Midbrain (tissue), 1 donor: ENCODE data around the gene AK9.

Experiments used
- DNase-seq: peaks from one replicate; lab custom pipeline; 2025; lab: John Stamatoyannopoulos, UW

AK9 gene

GRCh38 chr6:109456710-109457561, 234.1 kb downstream of the AK9 start:
- DNase-seq: peak; percentile 21

DNA sequence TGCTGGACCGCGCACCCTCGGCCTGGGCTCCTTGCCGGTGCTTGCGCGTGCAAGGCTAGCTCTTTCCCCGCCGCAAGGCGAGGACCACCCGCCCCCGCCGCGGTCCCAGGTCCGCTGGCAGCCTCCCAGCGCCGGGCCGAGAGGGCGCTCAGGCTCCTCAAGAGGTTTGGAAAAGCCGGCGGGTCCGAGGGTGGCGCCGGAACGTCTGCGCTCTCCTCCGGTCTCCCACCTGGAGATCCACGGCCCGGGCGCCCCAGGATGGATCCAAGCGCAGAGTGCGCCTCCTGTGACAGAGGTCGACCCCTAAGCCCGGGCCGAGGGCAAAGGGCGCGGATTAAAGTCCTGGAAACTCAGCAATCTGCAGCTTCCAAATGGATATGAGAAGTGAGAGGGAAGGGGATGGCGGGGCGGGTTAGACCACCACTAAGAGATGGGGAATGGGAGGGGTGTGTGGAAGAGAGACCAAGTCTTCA, 234.9 kb downstream of the AK9 start:
- no peak for DNase-seq

- peak; percentile 34 for DNase-seq
Observed at GRCh38 chr6:109455437-109456110, 235.4 kb downstream of the AK9 start, which contains the start of gene MICAL1. MICAL1 (minus strand) TSS chr6:109455772; CDS start chr6:109454196, 1,576 bp downstream.

- peak; percentile 32 for DNase-seq
Observed at GRCh38 chr6:109454496-109455436, 236.2 kb downstream of the AK9 start.

DNA sequence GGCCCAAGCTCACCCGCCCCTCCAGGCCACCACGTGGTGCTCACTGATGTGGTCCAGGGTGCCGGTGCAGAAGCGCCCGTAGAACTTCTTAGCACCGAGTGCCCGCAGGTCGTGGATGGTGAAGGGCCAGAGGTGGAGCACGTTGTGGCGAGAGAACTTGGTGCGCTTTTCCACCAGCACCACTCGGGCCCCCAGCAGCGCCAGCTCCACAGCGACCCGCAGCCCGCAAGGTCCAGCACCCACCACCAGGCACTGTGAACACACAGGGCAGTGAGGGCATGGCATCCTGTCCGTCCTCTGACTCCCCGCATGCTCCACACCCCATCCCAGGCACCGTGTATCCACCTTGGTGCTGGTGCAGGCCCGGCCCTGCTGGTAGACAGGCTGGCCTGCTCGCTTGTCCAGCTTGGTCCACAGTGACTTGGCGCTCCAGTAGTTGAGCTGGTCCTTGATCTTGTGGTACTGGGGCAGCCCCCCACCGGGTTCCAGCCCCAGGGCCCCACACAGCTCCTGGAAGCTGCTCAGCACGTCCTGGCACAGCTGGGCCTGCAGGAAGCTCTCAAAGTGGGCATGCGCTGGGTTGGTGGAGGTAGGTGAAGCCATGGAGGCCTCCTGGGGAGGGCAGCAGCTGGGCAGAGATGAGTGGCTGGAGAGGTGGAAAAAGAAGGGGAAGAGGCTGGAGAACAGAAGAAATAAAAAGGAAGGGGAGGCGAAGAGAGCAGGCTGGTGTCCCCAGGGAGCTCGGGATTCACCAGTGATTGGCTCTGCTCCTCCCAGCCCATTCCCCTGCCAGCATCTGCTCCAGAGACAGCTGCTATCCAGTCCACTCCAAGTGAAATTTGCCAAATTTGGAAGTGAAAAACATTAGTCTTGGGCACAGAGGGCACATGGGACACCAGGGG, 237.2 kb downstream of the AK9 start:
- DNase-seq: no peak

GRCh38 chr6:109453156-109453555, 237.8 kb downstream of the AK9 start:
- no peak for DNase-seq

DNA sequence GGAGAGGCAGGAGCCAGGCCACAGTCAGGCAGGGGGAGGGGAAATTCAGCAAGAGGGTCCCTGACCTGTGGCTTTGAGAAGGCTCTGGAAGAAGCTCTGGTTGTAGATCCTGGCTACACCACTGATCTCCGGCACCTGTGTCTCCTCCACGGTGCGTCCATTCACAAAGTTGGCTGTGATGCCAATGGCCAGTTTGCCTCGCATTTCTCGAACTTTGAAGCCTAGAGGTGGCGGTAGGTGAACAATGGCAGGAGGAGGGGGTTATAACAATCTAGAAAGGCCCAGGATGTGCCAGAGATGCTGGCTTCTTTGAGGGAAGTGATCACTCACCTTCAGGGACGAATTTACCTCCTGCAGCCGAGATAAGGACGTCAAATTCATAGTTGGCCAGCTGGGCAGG, 238.8 kb downstream of the AK9 start:
- DNase-seq: no peak

DNA sequence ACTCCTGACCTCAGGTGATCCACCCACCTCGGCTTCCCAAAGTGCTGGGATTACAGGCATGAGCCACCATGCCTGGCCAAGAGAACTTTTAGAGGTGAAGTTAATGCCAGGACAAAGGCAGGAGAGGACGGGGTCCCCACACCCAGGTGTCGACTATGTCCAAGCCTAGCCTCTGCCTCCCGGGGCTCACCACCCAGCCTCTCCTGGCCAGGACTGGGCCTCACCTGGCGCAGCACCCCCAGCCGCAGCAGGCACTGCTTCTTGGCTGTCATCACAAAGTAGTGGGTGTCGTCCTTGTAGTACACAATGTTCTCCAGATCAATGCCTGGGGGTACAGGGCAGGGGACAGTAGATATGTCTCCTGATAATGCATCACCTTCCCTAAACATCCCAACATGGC, 239.6 kb downstream of the AK9 start:
- DNase-seq: no peak

- no peak for DNase-seq
Observed at GRCh38 chr6:109450801-109451200, 240.2 kb downstream of the AK9 start.

GRCh38 chr6:109449795-109450673, 241.0 kb downstream of the AK9 start:
- no peak for DNase-seq

GRCh38 chr6:109449064-109449794, 241.8 kb downstream of the AK9 start:
- no peak for DNase-seq

DNA sequence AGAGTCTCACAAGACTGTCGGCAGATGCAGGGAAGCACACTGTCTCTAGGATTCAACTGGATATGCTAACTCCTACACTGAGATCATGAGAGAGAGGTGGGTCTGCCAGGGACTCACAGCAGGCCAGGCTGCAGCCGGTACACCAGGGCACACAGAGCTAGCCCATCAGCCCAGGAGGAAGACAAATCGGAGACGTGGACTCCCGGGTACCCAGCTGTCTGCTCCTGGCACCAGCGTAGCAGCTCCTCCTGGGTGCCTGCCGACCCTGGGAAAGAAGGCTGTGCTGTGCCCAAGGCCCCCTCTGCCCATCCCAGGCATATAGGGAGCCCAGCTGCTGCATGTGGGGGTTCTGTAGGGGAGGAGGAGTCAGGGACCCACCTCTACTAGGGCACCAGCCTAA, 242.4 kb downstream of the AK9 start:
- no peak for DNase-seq

GRCh38 chr6:109447878-109448555, 243.0 kb downstream of the AK9 start:
- DNase-seq: no peak

- no peak for DNase-seq
Observed at GRCh38 chr6:109447087-109447486, 243.9 kb downstream of the AK9 start.

DNA sequence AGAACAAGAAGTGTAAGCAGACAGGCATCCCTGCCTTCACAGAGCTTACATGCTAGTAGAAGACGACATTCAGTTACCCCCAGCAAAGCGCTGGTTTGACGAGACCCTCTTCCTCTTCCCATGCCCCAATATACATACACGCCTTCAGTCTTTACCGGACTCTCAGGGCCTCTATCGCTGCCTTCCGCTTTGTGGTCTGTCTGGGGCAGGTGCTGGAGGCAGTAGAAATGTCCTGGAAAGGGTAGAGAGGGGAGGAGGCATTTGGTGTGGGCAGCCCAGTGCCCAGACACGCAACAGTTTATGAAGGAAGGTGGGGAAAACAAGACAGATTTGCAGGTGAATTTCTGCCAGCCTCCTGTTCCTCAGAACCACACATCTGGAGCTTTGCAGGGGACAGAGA, 244.5 kb downstream of the AK9 start:
- no peak for DNase-seq

GRCh38 chr6:109446072-109446471, 244.9 kb downstream of the AK9 start:
- DNase-seq: no peak

DNA sequence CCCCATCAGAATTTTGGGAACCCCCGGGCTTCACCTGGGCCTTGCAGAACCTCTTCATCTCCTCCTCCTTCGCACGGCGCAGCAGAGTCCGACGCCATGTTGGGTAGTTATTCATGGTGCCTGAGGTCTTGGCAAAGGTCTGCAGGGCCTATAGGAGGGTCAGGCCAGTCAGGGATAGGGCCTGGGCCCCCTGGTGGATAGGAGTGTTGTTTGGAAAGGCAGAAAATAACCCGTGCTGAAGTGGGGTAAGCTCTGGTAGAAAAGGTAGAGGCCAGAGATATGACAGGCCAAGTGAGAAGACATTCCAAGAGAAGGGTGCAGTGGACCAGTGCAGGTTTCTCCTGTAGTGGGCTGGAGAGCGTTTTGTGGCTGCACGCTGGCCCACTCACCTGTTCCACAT, 245.6 kb downstream of the AK9 start:
- no peak for DNase-seq

DNA sequence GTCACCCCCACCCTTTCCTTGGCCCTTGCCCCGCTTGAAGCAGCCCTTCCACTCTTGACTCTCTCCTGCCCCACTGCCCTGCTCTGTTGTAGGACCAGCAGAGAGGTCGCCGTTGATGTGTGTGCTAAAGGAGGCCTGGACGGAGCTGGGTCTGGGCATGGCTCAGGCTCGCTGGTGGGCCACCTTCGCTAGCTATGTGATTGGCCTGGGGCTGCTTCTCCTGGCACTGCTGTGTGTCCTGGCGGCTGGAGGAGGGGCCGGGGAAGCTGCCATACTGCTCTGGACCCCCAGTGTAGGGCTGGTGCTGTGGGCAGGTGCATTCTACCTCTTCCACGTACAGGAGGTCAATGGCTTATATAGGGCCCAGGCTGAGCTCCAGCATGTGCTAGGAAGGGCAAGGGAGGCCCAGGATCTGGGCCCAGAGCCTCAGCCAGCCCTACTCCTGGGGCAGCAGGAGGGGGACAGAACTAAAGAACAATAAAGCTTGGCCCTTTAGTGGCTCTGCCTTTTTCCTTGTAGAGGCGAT, 247.5 kb downstream of the AK9 start:
- DNase-seq: no peak
